Esophagus squamous epithelium (tissue), 4 donors: ENCODE results near the gene FITM1.

Source experiments
- CTCF ChIP-seq, 6 experiments: fragments of 450-650 bp in 4 of 6; fragments of 200-600 bp in 2 of 6; sonication (generic) in 2 of 6; IDR thresholded peaks; one replicate each; pipeline ENCODE4 v1.5.1; 2016 to 2019; ENCODE audit warnings: antibody characterized with exemption in 6 of 6, mild to moderate bottlenecking in 4 of 6, moderate library complexity in 4 of 6
- POLR2A ChIP-seq, 4 donors: fragments of 450-650 bp; IDR thresholded peaks; one replicate each; pipeline ENCODE4 v1.6.1; 2017; ENCODE audit warnings: antibody characterized with exemption in 4 of 4, mild to moderate bottlenecking in 4 of 4, moderate library complexity in 3 of 4

DNA sequence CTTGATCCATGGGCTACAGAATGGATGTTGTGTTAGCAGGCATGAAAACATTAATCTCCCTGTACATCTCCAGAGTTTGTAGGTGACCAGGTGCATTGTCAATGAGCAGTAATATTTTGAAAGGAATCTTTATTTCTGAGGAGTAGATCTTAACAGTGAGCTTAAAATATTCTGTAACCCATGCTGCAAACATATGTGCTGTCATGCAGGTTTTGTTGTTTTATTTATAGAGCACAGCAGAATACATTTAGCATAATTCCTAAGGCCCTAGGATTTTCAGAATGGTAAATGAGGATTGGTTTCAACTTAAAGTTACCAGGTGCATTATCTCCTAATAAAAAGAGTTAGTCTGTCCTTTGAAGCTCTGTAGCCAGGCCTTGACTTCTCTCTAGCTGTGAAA lies 3.5 kb upstream of the FITM1 start:
- no peak for TF ChIP-seq POLR2A (IDR thresholded peaks at IDR 0.05)
- no peak for TF ChIP-seq CTCF (IDR thresholded peaks at IDR 0.05)
